Amniotic stem cell (primary cell): Measurements from ENCODE around the gene ELAPOR2.
"Not testable (repeated sequence)": the region's sequence is repeated elsewhere in the genome, so short reads cannot be mapped to it uniquely, and the experiment has no call there.

Experiments
- DNase-seq: peaks from one replicate; lab custom pipeline; 2025; lab: John Stamatoyannopoulos, UW

Gene ELAPOR2, protein sequence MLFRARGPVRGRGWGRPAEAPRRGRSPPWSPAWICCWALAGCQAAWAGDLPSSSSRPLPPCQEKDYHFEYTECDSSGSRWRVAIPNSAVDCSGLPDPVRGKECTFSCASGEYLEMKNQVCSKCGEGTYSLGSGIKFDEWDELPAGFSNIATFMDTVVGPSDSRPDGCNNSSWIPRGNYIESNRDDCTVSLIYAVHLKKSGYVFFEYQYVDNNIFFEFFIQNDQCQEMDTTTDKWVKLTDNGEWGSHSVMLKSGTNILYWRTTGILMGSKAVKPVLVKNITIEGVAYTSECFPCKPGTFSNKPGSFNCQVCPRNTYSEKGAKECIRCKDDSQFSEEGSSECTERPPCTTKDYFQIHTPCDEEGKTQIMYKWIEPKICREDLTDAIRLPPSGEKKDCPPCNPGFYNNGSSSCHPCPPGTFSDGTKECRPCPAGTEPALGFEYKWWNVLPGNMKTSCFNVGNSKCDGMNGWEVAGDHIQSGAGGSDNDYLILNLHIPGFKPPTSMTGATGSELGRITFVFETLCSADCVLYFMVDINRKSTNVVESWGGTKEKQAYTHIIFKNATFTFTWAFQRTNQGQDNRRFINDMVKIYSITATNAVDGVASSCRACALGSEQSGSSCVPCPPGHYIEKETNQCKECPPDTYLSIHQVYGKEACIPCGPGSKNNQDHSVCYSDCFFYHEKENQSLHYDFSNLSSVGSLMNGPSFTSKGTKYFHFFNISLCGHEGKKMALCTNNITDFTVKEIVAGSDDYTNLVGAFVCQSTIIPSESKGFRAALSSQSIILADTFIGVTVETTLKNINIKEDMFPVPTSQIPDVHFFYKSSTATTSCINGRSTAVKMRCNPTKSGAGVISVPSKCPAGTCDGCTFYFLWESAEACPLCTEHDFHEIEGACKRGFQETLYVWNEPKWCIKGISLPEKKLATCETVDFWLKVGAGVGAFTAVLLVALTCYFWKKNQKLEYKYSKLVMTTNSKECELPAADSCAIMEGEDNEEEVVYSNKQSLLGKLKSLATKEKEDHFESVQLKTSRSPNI

DNA sequence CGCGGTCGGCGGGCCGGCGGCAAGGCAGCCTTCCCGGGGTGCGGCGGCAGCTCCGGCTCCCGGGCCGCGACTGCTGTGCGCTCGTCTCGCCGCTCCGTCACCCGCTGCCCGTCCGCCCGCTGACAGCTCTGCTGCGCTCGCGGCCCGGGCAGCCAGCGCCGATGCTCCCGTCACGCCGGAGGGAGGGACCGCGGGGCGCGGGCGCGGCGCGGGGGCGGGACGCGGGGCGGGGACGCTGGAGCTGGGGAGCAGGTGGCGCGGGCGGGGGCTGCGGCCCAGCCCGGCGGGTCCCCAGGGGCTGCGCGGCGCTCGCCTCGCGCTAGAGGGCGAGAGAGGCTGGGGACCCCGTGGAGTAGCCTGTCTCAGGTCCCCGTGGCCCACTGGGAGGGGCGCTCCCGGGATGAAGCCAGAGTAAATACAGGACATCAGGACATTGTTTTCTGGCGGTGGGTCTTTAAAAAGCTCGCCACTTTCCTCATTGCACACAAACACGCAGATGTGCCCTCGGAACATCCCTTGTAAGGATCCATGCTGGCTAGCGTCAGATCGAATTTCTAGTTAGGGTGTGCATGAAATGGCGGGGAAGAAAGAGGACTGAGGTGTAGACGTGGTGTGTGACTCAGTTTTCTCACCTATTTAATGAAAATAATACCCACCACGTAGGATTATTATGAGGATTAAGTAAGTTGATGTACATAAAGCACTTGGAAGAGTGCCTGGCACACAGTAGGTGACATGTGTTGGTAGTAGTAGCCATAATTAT is at the start of gene ELAPOR2:
ELAPOR2 (minus strand) TSS at position 130 of the 763 bp plus-strand sequence. CDS start 141 bp downstream, outside the sequence.
- DNase-seq: no peak

DNA sequence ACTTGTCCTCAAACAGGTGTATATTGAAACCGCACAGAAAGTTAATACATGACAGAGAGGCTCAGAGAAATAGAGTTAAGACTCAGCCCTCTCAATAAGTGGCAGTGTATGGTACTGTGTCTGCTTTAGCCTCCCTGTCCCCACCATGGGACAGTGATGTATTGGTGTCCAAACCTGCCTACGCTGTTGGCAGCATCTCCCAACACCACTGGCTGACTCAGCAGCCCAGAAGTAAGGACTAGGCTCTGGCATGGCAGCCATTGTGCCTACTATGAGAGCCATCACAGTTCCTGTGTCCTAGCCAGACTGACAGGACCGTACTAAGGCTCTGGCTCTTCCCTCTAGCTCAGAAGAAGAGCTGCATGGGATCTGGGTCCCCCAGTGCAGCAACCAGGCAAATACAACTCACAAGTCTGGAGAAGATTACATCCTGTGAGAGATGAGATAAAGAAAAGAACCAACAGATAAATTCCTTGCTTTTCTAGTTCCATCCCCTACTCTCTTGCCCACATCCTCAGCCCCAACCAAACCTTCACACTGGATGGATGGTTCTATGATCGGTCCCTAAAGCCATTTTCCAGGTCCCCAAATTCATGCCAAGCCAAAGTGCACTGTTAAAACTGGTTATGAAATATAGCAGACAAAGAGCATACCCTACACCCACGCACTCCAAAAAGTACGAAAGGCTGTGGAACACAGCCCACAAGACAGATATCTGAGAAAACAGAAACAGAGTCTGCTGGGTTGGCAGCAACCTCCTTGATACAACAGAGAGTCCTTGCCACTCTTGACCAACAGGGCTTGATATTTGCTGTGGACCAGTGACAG is 48.7 kb upstream of the ELAPOR2 start:
- DNase-seq: no peak

DNA sequence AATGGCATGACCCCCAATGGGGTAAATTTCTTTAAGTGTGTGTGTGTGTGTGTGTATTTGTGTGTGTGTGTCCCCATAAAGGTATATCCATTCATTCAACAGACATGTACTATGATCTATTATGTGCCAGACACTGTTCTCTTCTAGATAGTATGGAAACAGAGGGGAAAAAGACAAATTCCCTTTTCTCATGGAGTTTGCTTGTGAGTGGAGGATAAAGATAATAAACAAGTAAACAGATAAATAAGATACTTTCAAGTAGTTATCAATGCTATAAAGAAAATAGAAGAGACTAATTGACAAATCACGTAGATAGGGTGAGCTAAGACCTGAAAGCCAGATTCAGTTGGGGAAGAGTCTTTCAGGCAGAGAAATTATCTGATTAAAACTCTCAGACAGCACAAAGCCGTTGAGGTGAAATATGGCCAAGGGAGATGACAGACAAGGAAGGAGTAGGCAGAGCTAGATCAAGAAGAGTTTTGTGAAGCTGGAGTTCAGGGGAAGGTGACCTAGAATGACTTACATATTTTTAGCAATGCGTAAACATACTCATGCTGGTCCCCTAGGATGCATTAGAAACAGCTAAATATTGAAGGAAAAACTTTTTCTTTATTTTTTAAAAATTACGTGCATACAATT is 47.6 kb upstream of the ELAPOR2 start:
- DNase-seq: no peak

DNA sequence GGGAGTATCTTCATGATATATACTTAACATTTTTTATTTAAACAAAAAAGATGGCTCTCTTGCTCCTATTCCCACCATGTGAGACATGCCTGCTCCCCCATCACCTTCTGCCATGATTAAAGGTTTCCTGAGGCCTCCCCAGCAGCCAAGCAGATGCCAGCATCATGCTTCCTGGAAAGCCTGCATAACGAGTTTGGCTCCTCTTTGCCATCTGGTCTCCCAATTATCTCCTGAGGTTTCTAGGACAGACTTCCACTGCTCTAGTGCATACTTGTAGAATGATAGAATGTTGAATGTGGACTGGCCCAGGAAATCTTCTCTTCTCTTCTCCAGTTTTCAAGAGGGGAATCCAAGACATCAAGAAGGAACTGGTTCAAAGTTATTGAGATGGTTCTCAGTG is 45.9 kb upstream of the ELAPOR2 start:
- no peak for DNase-seq

DNA sequence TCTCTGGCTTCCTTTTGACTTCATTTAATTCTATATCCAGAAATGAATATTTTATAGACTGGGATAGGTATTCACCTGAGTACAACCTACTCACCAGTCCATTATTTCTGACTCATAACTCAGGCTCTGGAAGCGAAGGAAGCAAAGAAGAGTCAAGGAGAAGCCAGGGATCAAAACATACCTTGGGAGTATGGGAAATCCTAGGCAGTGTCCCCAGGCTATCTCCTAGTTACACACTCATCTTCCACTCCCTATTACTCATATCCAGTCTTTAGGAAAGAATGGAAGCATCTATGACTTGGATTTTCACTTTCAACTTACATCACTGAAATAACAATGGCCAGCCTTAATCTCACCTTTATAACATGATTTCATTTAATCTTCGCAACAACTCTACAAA is 40.9 kb upstream of the ELAPOR2 start:
- DNase-seq: no peak

DNA sequence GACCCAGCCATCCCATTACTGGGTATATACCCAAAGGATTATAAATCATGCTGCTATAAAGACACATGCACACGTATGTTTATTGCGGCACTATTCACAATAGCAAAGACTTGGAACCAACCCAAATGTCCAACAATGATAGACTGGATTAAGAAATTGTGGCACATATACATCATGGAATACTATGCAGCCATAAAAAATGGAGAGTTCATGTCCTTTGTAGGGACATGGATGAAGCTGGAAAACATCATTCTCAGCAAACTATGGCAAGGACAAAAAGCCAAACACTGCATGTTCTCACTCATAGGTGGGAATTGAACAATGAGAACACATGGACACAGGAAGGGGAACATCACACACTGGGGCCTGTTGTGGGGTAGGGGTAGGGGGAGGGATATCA is 37.9 kb upstream of the ELAPOR2 start:
- DNase-seq: not testable (repeated sequence)

DNA sequence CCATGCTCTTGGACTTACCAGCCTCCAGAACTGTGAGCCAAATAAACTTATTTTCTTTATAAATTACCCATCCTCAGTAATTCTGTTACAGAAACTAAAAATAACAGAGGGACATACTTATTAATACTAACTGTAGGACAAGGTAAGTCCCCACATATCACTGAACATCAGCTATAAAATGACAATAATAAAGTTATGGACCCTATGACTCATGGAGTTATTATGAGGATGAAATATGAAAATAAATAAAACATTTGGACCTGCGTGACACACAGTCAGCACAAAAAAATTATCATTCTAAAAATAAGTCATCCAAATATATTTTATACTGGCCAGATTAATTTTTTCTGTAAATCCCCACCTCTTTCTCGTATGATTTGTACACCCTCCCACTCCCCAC is 34.9 kb upstream of the ELAPOR2 start:
- DNase-seq: no peak

DNA sequence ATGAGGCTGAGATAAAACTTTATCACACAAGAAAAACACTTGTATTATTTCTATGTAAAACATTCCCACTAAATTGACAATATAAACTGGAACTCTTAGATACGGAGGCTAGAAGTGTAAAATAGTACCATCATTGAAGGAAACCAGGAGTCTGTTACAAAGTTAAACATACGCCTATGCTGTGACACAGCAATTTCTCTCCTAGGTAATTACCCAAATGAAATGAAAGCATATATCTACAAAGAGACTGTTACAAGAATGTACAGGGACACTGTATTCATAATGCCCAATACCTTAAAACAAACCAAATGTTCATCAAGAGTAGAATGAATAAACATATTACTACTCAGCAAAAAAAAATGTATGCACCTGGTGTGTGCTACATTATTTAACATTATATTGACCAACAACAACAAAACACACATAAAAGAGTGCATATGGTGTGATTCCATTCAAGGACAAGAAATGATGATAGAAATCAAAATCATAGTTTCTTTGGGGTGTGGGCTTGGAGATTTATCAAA is 33.2 kb upstream of the ELAPOR2 start:
- DNase-seq: no peak

DNA sequence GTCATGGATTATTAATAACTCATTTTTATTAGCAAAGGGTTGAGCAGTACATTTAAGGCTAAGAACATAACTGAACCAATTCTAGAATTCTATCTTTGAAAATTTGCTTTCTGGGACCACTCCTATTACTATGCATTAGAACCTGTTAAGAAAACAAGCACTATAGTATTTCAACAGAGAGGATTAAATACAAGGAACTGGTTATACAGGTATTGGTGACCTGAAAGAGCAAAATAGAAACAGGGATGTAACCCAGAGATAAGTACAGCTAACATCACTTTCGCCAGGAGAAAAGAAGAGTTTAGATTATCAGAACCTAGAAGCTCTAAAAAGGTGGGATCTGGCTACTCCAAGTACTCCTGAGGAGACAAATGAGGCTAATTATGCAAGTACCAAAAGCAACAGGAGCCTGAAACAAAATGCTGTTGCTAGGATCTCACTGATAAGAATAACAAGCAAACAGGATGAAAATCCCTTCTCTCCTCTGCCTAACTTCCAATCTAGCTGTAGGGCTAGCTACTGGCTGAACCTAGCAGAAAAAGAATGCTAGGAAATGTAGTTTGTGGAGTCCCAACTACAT is 32.1 kb upstream of the ELAPOR2 start:
- no peak for DNase-seq

DNA sequence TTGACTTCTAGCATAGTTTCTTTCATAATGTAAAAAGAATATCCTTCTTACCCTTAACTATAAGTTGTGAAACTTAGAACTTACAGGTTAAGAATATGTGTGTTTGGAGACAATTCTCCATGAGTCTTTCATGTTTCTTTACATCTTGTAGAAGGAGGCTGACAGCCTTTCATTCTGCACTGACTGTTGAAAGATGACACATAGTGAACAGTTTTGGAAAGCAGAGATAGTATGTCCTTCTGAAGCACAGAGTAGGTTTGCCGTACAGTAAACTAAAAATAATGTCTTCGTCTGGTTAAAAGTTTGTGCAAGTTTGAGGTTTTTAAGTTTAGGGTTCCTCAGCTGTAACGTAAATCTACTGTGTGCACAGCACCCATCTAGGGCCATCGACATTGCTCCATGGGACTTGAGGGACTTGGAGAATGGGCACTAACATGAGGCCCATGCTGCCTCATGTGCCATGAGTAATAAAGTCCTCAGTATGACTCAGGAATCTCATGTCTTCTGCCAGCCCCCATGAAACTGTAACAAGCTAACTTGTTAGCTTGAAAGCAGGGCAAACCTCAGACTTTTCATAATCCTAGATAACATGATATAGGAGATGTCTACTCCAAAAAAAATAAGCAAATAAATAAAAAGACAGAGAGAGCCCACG is 24.5 kb upstream of the ELAPOR2 start:
- DNase-seq: no peak

DNA sequence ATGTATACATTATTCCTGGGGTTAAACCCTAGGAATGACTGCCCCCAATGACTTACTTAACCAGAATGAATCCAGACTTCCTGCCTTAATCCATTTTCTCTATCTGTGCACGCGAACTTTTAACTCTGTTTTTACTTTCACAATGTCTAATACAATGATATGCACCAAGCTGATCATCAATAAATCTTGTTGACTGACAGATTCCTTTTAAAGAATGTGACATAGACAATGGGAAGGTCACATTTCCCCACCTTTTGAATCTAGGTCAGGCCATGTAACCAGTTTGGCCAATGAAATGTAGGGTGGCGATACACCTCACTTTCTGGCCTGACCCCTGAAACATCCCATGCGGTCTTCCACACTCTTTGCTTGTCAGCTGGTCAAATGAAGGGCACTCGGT is 23.2 kb upstream of the ELAPOR2 start:
- DNase-seq: no peak

DNA sequence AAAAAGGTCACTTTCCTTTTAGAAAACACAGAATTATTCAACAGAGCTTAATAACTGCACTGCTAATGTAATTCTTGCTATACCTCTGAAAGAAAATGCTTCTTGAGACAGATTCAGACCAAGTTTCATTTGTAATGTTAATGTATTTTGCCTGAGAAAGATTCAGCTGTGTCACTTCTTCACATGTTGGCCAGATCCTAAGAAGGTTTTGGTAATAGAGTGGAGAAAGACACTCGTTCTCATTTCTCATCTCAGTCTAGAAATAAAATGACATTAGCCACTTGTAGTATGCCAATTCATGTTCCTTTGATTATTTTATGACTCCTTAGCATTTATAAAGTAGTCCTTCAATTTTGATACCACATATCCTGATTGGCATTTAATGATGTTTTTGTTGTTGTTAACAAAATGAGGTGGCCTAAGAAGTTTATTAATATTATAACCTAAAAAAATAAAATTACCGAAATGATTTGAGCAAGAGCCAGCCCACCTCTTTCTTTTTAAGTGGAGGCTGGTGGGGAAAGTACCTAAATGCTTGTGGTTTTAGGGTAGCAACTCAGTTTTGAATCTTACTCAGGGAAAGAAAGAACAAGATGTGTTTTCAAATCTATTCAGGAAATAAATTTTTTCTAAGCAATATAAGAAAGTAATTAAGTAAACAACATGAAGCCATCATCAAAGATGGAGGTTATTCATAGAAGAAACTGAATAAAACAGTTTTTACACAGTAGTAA is 16.4 kb upstream of the ELAPOR2 start:
- no peak for DNase-seq

DNA sequence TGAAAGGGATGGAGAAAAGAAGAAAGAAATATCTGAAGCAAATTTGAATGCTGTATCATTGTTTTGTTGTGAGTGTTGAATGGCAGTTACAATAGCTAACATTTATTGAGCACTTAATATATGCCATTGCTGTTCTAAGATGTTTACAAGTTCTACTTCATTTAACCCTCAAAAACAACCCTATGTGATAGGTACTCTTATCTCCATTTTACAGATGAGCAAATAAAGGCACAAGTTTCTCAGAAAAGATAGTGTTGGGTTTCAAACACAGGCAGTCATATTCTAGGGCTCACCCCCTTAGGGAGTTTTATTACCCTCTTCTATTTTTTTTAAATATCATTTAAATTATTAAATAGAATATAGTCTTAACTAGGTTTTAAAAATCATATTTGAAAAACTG is 8.3 kb upstream of the ELAPOR2 start:
- DNase-seq: no peak

DNA sequence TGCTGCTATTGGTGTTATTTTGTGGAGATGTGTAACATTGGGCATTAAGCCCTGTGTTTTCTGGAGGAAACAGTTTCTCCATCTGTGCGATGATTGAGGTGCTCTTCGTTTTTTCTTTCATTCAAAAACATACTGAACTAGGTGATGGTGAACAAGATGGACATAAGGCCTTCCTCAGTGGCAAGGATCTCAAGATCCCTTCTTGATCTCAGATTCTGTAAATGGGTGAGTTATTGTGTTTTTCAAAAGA is 759 bp upstream of the ELAPOR2 start:
- DNase-seq: no peak

DNA sequence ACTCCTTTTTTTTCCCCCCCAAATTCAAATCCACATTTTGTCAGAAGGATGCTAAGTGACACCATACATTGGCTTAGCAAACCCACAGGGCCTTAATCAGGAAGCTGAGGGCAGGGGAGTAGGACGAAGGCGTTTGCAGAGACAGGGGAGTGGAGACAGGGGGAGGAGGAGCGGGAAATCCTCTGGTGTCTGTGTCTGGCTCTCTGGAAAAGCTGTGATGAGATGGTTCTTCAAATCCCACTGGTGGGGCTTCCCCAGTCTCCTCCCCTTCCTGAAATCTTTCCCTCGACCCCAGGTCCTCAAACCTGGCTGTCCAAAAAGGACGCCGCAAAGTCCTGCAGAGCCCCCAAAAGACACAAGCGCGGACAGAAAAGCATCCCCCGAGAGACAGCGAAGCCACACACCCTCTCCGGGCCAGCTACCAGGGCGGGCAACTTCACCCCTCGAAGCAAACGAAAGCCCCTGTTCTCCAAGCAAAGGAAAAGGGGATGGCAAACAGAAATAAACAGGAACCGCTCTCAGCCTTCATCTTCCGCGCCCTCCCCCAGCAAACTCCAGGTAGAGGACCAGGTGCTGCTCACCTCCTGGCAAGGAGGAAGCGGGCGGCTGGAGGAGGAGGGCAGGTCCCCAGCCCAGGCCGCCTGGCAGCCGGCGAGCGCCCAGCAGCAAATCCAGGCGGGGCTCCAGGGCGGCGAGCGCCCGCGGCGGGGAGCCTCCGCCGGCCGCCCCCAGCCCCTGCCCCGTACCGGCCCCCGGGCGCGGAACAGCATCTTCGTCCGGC is 520 bp downstream of the ELAPOR2 start:
- DNase-seq: no peak

DNA sequence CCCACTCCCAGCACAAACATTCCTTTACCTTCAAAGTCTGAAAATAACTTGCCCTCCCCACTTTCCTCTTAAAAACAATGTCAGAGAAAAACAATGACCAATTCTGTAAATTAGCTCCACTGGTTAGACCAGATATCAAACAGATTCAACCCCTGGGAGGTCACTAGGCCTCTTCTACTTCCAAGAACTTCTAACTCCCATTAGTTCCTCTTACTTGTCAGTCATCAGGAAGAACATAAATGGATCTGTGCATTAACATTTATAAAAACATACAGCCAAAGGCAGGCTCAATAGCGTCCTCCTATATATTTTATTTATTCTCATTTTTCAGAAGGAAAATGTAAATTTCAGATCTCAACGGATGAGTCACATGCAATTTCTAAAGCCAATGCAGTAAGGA is 2.2 kb downstream of the ELAPOR2 start:
- DNase-seq: no peak

DNA sequence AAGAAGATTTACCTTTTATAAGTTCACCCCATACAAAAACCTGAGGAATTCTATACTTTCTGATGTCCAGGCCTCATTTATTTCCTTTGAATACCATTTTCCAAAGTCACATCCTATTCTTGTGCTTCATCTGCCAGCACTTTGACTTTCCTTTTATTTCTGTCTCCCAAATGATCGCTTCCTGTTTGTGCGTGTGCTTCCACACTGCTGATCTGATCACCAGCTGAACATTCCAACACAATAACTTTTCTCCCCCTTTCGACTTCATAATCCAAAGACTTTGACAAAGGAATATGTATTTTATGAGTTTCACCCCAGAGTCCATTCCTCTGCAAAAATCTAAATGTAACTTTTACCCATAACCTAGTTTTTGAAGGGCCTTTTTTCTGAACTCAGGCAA is 3.1 kb downstream of the ELAPOR2 start:
- no peak for DNase-seq

DNA sequence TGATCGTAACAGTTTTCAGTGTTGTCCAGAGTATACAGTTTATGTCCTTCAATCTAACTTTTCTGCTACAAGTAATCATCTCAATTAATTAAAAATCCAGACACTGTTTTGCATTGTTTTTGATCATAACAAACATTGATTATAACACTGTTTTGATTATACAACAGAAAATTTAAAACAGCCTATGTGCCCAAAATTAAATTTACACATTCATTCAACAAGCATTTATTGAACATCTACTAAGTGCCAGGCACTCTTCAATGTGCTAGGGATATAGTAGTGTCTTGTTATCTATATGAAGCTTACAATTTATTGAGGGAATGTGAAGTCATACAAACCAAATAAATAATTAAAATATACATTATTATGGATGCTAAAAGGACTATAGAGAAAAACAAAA is 10.6 kb downstream of the ELAPOR2 start:
- DNase-seq: no peak
